ENCODE results near the gene KRTDAP. TPM values are rescaled to one million over a fixed set of nuclear protein-coding genes. Genes with fewer than 3 reads are reported as not detected.
A peak's percentile ranks its signal among the peaks of the same experiment; 100 is the strongest.

The KRTDAP gene
- total RNA-seq, 1 donor from 2014 or later, result not detected

DNA sequence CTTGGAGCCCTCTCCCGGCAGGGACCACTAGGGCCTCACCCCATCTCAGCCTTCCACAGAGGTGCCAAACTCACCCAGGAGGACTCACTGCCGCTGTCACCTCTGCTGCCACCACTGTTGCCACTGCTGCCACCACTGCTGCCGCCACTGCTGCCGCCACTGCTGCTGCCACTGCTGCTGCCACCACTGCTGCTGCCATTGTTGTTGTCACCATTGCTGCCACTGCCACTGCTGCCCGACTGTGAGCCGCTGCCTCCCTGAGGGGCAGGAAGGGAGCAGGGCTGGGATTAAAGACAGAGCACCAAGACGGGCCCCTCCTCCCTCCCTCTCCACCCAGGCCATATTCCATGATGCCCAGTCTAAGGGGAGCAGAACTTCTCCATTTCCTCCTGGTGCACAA, 21.1 kb upstream of the KRTDAP start:
- peaks cover 16% of the 10 kb centered on the region for H3K27me3 Mint-ChIP-seq (ENCODE audit: low read depth, unreplicated experiment)

DNA sequence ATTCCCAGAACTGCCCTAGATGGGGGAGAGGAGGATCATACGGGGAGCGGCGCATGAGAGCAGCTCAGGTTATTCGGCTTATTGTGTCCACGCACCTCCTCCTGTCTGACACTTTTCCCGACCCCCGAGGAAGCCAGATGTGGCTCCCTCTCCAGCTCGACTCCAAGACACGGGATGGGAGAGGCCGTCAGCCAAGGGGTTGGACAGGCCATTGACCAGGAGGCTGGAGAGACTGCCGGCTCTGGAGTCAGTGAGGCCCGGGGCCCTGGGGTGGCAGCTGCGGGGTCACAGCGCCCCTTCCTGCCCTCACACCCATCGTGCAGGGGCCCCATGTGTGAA, 20.3 kb upstream of the KRTDAP start:
- Histone ChIP-seq H3K4me1 (ENCODE audit: insufficient read depth, low read length) (no peaks in the 10 kb centered on the region), H3K27ac (ENCODE audit: low read depth, low read length) (no peak overlapping the region), H3K9me3 (ENCODE audit: insufficient read depth, low read depth, low read length) (no peaks in the 10 kb centered on the region), H3K4me3 (ENCODE audit: insufficient read depth, low read depth, low read length) (no peak overlapping the region), H4K20me1 (ENCODE audit: insufficient read depth, low read length) (no peaks in the 10 kb centered on the region), H3K4me2 (ENCODE audit: low read length) (peak overlapping the region; percentile 70), H3K9ac (ENCODE audit: low read length) (no peak overlapping the region), H2AFZ (ENCODE audit: low read depth, low read length) (no peak overlapping the region), H3K27me3 (ENCODE audit: insufficient read depth, low read length) (peaks cover 59% of the 10 kb centered on the region), H3K79me2 (ENCODE audit: insufficient read depth, low read length) (no peaks in the 10 kb centered on the region), H3K36me3 (ENCODE audit: insufficient read depth, low read length) (no peaks in the 10 kb centered on the region)
- no peak for TF ChIP-seq EZH2 (IDR thresholded peaks at IDR 0.05; ENCODE audit: insufficient read depth, low read length)
- TF ChIP-seq, protein P1, sequence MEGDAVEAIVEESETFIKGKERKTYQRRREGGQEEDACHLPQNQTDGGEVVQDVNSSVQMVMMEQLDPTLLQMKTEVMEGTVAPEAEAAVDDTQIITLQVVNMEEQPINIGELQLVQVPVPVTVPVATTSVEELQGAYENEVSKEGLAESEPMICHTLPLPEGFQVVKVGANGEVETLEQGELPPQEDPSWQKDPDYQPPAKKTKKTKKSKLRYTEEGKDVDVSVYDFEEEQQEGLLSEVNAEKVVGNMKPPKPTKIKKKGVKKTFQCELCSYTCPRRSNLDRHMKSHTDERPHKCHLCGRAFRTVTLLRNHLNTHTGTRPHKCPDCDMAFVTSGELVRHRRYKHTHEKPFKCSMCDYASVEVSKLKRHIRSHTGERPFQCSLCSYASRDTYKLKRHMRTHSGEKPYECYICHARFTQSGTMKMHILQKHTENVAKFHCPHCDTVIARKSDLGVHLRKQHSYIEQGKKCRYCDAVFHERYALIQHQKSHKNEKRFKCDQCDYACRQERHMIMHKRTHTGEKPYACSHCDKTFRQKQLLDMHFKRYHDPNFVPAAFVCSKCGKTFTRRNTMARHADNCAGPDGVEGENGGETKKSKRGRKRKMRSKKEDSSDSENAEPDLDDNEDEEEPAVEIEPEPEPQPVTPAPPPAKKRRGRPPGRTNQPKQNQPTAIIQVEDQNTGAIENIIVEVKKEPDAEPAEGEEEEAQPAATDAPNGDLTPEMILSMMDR (IDR thresholded peaks at IDR 0.05; ENCODE audit: insufficient read depth, low read depth, low read length), result no peak
- H3K9me3 Mint-ChIP-seq (ENCODE audit: unreplicated experiment), result no peaks in the 10 kb centered on the region
- no peak overlapping the region for H3K27ac Mint-ChIP-seq (ENCODE audit: unreplicated experiment)
- no peak for FAIRE-seq
- peaks cover 6% of the 10 kb centered on the region for H3K4me1 Mint-ChIP-seq (ENCODE audit: low read depth, unreplicated experiment)
- no peak for DNase-seq (ENCODE audit: low read depth)
- peak overlapping the region; percentile 89 for H3K4me3 Mint-ChIP-seq (ENCODE audit: unreplicated experiment)
- H3K27me3 Mint-ChIP-seq (ENCODE audit: low read depth, unreplicated experiment), result peaks cover 13% of the 10 kb centered on the region
- peaks cover 7% of the 10 kb centered on the region for H3K36me3 Mint-ChIP-seq (ENCODE audit: low read depth, unreplicated experiment)

More for the DNA sequence above, 21.1 kb upstream of the KRTDAP start:
- DNase-seq (ENCODE audit: low read depth) (no peak), FAIRE-seq (no peak)
- H3K4me2 ChIP-seq (ENCODE audit: low read length), result no peak overlapping the region
- Mint-ChIP-seq H3K9me3 (ENCODE audit: unreplicated experiment) (no peaks in the 10 kb centered on the region), H3K4me1 (ENCODE audit: low read depth, unreplicated experiment) (peaks cover 6% of the 10 kb centered on the region), H3K36me3 (ENCODE audit: low read depth, unreplicated experiment) (peaks cover 1% of the 10 kb centered on the region), H3K4me3 (ENCODE audit: unreplicated experiment) (peak overlapping the region; percentile 50), H3K27ac (ENCODE audit: unreplicated experiment) (no peak overlapping the region)
- H4K20me1 ChIP-seq (ENCODE audit: insufficient read depth, low read length), result no peaks in the 10 kb centered on the region
- no peaks in the 10 kb centered on the region for H3K9me3 ChIP-seq (ENCODE audit: insufficient read depth, low read depth, low read length)
- no peak overlapping the region for H3K9ac ChIP-seq (ENCODE audit: low read length)
- no peaks in the 10 kb centered on the region for H3K79me2 ChIP-seq (ENCODE audit: insufficient read depth, low read length)
- no peaks in the 10 kb centered on the region for H3K36me3 ChIP-seq (ENCODE audit: insufficient read depth, low read length)
- H3K4me1 ChIP-seq (ENCODE audit: insufficient read depth, low read length), result no peaks in the 10 kb centered on the region
- H2AFZ ChIP-seq (ENCODE audit: low read depth, low read length), result no peak overlapping the region
- peaks cover 51% of the 10 kb centered on the region for H3K27me3 ChIP-seq (ENCODE audit: insufficient read depth, low read length)
- TF ChIP-seq, protein P1 (IDR thresholded peaks at IDR 0.05; ENCODE audit: insufficient read depth, low read depth, low read length), result no peak
- no peak for TF ChIP-seq EZH2 (IDR thresholded peaks at IDR 0.05; ENCODE audit: insufficient read depth, low read length)
- no peak overlapping the region for H3K27ac ChIP-seq (ENCODE audit: low read depth, low read length)
- H3K4me3 ChIP-seq (ENCODE audit: insufficient read depth, low read depth, low read length), result no peak overlapping the region

DNA sequence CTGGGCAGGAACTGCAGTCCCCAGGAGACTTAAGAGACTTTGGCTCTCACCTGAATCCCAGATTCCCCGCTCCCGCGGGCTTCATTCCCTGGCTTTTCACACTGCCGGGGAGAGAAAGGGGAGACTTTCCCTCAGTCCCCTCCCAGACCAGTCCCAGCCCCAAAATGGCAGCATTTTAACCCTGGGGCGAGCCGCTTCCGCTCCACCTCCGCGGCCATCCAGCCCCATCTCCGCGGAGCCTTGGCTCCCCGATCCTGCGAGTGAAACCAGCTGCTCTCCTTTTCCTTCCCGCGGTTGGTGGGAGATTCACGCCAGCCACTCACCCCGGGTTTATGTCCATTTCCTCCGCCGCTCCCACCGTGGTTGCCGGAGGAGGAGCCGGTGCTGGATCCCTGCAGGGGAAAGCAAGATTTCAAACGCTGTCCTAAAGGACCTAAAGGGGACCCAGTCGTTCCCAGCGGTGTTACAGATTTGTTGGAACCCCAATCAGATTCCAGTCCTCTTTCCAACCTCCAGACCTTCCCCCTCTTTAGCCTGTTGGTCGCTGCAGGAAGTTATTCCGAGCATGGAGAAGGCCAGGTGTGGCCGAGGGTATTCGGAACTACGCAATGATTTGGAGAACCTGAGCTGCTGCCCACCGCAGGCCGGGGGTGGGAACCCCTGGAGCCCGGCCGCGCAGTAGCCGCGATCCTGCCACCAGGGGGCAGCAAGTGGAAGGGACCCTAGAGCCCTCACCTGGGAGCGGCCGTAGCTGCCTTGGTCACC, 19.8 kb upstream of the KRTDAP start:
- H3K27ac ChIP-seq (ENCODE audit: low read depth, low read length), result no peak overlapping the region
- H3K27me3 ChIP-seq (ENCODE audit: insufficient read depth, low read length), result peaks cover 62% of the 10 kb centered on the region
- H3K27me3 Mint-ChIP-seq (ENCODE audit: low read depth, unreplicated experiment), result peaks cover 13% of the 10 kb centered on the region
- peak overlapping the region; percentile 91 for H3K27ac Mint-ChIP-seq (ENCODE audit: unreplicated experiment)
- H3K4me1 Mint-ChIP-seq (ENCODE audit: low read depth, unreplicated experiment), result peaks cover 6% of the 10 kb centered on the region
- H3K36me3 Mint-ChIP-seq (ENCODE audit: low read depth, unreplicated experiment), result peaks cover 9% of the 10 kb centered on the region
- peak overlapping the region; percentile 89 for H3K4me3 Mint-ChIP-seq (ENCODE audit: unreplicated experiment)
- peak overlapping the region; percentile 70 for H3K4me2 ChIP-seq (ENCODE audit: low read length)
- no peak for DNase-seq (ENCODE audit: low read depth)
- no peaks in the 10 kb centered on the region for H3K79me2 ChIP-seq (ENCODE audit: insufficient read depth, low read length)
- no peaks in the 10 kb centered on the region for H4K20me1 ChIP-seq (ENCODE audit: insufficient read depth, low read length)
- H2AFZ ChIP-seq (ENCODE audit: low read depth, low read length), result peak overlapping the region; percentile 20
- no peak for TF ChIP-seq EZH2 (IDR thresholded peaks at IDR 0.05; ENCODE audit: insufficient read depth, low read length)
- TF ChIP-seq, protein P1 (IDR thresholded peaks at IDR 0.05; ENCODE audit: insufficient read depth, low read depth, low read length), result peak; percentile 50
- H3K4me1 ChIP-seq (ENCODE audit: insufficient read depth, low read length), result no peaks in the 10 kb centered on the region
- no peak for FAIRE-seq
- H3K9ac ChIP-seq (ENCODE audit: low read length), result no peak overlapping the region
- no peaks in the 10 kb centered on the region for H3K9me3 ChIP-seq (ENCODE audit: insufficient read depth, low read depth, low read length)
- H3K9me3 Mint-ChIP-seq (ENCODE audit: unreplicated experiment), result no peaks in the 10 kb centered on the region
- H3K4me3 ChIP-seq (ENCODE audit: insufficient read depth, low read depth, low read length), result no peak overlapping the region
- no peaks in the 10 kb centered on the region for H3K36me3 ChIP-seq (ENCODE audit: insufficient read depth, low read length)

All from astrocyte (in vitro differentiated cells and primary cell).